GM13977 (cell line): Measurements from ENCODE around the gene MCF2L.

Experiments used
- DNase-seq: peaks from one replicate; pipeline ENCODE4 v3.0.0; 2012; ENCODE audit warnings: low spot score
- in situ Hi-C: fragments of 300-500 bp; cut with MboI; formaldehyde crosslinking; loops from one replicate; pipeline ENCODE4 v1.12.0; 2022; ENCODE audit warnings: low sequenced_read_pairs, low pct_unique_long_range_greater_than_20kb, mixed read lengths, inconsistent platforms; ENCODE audit not compliant: unreplicated experiment
- TF ChIP-seq, protein P1 (sequence below): IDR thresholded peaks from 2 replicates; pipeline ENCODE4 v1.5.1; 2012; ENCODE audit warnings: mild to moderate bottlenecking, control low read depth; ENCODE audit not compliant: insufficient read depth; ENCODE audit errors: extremely low read depth, missing control alignments

Gene MCF2L

GRCh38 chr13:113006660-113007059 lies 37.6 kb downstream of the MCF2L start:
- in situ Hi-C loops, result no loop called here

GRCh38 chr13:113008851-113009250 lies 39.8 kb downstream of the MCF2L start:
- DNase-seq, result no peak
- in situ Hi-C loops, result no loop called here
- TF ChIP-seq, protein P1, sequence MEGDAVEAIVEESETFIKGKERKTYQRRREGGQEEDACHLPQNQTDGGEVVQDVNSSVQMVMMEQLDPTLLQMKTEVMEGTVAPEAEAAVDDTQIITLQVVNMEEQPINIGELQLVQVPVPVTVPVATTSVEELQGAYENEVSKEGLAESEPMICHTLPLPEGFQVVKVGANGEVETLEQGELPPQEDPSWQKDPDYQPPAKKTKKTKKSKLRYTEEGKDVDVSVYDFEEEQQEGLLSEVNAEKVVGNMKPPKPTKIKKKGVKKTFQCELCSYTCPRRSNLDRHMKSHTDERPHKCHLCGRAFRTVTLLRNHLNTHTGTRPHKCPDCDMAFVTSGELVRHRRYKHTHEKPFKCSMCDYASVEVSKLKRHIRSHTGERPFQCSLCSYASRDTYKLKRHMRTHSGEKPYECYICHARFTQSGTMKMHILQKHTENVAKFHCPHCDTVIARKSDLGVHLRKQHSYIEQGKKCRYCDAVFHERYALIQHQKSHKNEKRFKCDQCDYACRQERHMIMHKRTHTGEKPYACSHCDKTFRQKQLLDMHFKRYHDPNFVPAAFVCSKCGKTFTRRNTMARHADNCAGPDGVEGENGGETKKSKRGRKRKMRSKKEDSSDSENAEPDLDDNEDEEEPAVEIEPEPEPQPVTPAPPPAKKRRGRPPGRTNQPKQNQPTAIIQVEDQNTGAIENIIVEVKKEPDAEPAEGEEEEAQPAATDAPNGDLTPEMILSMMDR, result no peak

More at GRCh38 chr13:113006660-113007059, 37.6 kb downstream of the MCF2L start:
- no peak for DNase-seq
- TF ChIP-seq, protein P1, result no peak

- in situ Hi-C loops, result no loop called here
- DNase-seq, result peak; percentile 34
- TF ChIP-seq, protein P1, result no peak
Observed at GRCh38 chr13:113009743-113010509, 40.9 kb downstream of the MCF2L start.

DNA sequence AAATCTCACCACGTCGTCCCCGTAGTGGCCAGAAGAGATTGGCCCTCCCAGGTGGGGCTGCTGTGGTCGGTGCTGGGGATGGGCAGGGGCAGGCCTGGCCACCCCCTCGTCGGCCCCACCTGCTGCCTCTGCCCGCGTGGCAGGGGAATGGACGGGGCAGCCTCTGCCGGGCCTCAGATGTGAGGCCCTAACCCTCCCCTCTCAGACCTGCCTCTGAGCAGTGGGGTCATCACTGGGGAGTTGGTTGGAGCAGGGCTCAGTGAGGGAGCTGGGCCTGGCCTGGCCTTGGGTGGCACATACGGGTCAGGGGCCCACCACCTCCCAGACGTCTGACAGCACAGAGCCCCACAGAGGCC lies 41.5 kb downstream of the MCF2L start:
- DNase-seq, result no peak
- TF ChIP-seq, protein P1, result no peak
- in situ Hi-C loops, result no loop called here

DNA sequence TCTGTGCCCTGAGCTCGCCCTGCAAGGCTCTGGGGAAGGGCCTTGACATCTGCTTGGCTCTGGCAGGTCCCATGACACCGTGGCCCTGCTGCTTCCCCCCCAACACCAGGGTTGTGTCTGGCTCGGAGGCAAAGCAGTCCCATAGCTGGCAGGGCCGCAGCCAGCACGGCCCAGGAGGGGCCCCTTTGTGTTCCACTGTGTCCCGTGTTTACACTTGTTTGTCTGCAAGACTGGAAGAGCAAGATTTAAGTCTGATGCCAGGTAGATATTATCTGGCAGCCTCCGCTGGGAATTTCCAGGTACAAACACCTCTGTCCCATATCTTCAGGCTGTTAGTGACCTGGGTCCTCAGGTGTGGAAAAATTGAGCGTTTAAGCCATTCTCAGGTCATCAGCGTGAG lies 44.3 kb downstream of the MCF2L start:
- no peak for DNase-seq
- in situ Hi-C loops, result no loop called here
- TF ChIP-seq, protein P1, result no peak

DNA sequence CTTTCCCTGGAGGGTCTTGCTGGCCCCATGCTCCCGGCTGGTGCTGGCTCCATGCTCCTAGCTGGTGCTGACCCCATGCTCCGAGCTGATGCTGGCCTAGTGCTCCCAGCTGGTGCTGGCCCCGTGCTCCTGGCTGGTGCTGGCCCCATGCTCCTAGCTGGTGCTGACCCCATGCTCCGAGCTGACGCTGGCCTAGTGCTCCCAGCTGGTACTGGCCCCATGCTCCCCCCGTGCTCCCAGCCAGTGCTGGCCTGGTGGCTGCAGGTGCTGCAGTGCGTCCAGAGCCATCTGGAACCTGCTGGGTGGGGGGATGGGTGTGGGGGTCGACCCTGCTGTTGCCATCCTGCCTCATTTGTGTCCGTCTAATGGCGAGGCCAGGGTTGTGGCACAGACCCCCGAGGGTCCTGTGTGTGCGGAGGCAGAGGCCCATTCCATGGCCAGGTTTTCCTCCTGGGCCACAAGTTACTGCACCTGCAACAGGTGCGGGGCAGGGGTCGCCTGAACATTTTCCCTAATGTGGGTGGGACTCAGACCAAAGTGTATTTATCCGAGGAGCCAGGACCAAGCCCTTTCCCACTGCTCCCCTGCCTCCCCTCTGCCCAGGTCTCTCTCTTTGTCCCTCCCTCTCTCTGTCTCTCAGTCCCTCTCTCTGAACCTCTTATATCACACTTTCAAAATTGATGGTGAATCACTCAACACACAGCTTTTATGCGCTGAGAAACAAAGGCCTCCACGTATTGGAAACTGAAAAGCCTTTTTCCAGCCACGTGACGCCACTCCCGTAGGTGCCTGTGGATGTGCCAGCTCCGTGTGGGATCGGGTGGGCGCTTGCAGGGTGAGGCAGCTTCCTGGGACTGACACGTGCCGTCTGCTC lies 45.1 kb downstream of the MCF2L start:
- TF ChIP-seq, protein P1, result no peak
- no peak for DNase-seq
- in situ Hi-C loops, result no loop called here
